ENCODE results near the gene LFNG. TPM values are rescaled to one million over a fixed set of nuclear protein-coding genes. Genes with fewer than 3 reads are reported as not detected.

The LFNG gene
- total RNA-seq, 1 experiment from 2014 or later: 21.3 TPM

GRCh38 chr7:2527505-2528467 lies 8.2 kb downstream of the LFNG start:
- POLR2A ChIA-PET (ENCODE audit: unreplicated experiment): interaction anchor here (0.5 to 0.8 kb wide), 4 partner anchors 92 to 1018 kb away, joined by 3 to 14 read pairs (median 4); no protein-coding TSS in a partner anchor
- no peaks in the 10 kb centered on the region for H3K79me2 ChIP-seq (ENCODE audit: low read depth)
- H3F3A ChIP-seq (ENCODE audit: insufficient read depth, low read depth): peaks cover 56% of the 10 kb centered on the region
- no peak for TF ChIP-seq EZH2 (IDR thresholded peaks at IDR 0.05; ENCODE audit: low read depth)
- TF ChIP-seq CTCF (conservative IDR thresholded peaks at IDR 0.05): no peak
- H3K9me2 ChIP-seq (ENCODE audit: insufficient read depth): no peaks in the 10 kb centered on the region
- CTCF ChIA-PET: interaction anchor here (0.5 to 0.7 kb wide), 3 partner anchors 18 to 75 kb away, joined by 3 to 11 read pairs (median 11); partner anchors contain the start of gene BRAT1
- DNase-seq: peak; percentile 82 to 83
- no peaks in the 10 kb centered on the region for H3K27me3 ChIP-seq (ENCODE audit: insufficient read depth, low read depth)
- H3K4me3 ChIP-seq: peak overlapping the region; percentile 23; the same call in 1 of the 2 replicates
- intact Hi-C loops (cut with micrococcal nuclease; ENCODE audit: unreplicated experiment): loop anchor here (2.0 to 10.0 kb wide), 3 partner anchors 27 to 993 kb away; partner anchors contain the start of genes BRAT1 and MAFK
- H3K36me3 ChIP-seq (ENCODE audit: low read depth): no peaks in the 10 kb centered on the region
- no peaks in the 10 kb centered on the region for H4K20me1 ChIP-seq (ENCODE audit: insufficient read depth)
- BruUV-seq (replicated peaks): no TSS peak
- peak overlapping the region; percentile 74 for H3K4me2 ChIP-seq
- peaks cover 86% of the 10 kb centered on the region for H3K4me1 ChIP-seq (replicated peaks; ENCODE audit: insufficient read depth)
- peak overlapping the region; percentile 19; the same call in 1 of the 2 replicates for H3K27ac ChIP-seq
- no peaks in the 10 kb centered on the region for H3K9me3 ChIP-seq (ENCODE audit: insufficient read depth, low read depth)
- H2AFZ ChIP-seq: no peak overlapping the region

GRCh38 chr7:2528481-2529095 lies 9.0 kb downstream of the LFNG start:
- peaks cover 78% of the 10 kb centered on the region for H3K4me1 ChIP-seq (replicated peaks; ENCODE audit: insufficient read depth)
- intact Hi-C loops (cut with micrococcal nuclease; ENCODE audit: unreplicated experiment): loop anchor here (2.0 to 10.0 kb wide), 3 partner anchors 26 to 994 kb away; partner anchors contain the start of genes BRAT1 and MAFK
- H3K36me3 ChIP-seq (ENCODE audit: low read depth): no peaks in the 10 kb centered on the region
- peaks cover 48% of the 10 kb centered on the region for H3F3A ChIP-seq (ENCODE audit: insufficient read depth, low read depth)
- H4K20me1 ChIP-seq (ENCODE audit: insufficient read depth): no peaks in the 10 kb centered on the region
- peak overlapping the region; percentile 23; the same call in 1 of the 2 replicates for H3K4me3 ChIP-seq
- H2AFZ ChIP-seq: no peak overlapping the region
- no peaks in the 10 kb centered on the region for H3K9me2 ChIP-seq (ENCODE audit: insufficient read depth)
- H3K27ac ChIP-seq: no peak overlapping the region; the same call in 1 of the 2 replicates
- no TSS peak for BruUV-seq (replicated peaks)
- H3K9me3 ChIP-seq (ENCODE audit: insufficient read depth, low read depth): no peaks in the 10 kb centered on the region
- no peaks in the 10 kb centered on the region for H3K27me3 ChIP-seq (ENCODE audit: insufficient read depth, low read depth)
- TF ChIP-seq EZH2 (IDR thresholded peaks at IDR 0.05; ENCODE audit: low read depth) (no peak), CTCF (conservative IDR thresholded peaks at IDR 0.05) (no peak)
- peak overlapping the region; percentile 74 for H3K4me2 ChIP-seq
- ChIA-PET CTCF (interaction anchor here (0.5 to 0.6 kb wide), 2 partner anchors 27 to 510 kb away, joined by 11 read pairs; partner anchors contain the start of gene BRAT1), POLR2A (ENCODE audit: unreplicated experiment) (interaction anchor here (0.5 kb wide), 1 partner anchor 128 kb away, joined by 3 read pairs; no protein-coding TSS in a partner anchor)
- DNase-seq: no peak
- H3K79me2 ChIP-seq (ENCODE audit: low read depth): no peaks in the 10 kb centered on the region
